K562 (cell line): ENCODE results near the gene DKC1. TPM values are rescaled to one million over a fixed set of nuclear protein-coding genes. Genes with fewer than 3 reads are reported as not detected.

Experiments used
- ASH1L ChIP-seq: fragments of 450-650 bp; IDR thresholded peaks from 2 replicates; pipeline ENCODE4 v1.6.1; 2018; ENCODE audit warnings: borderline replicate concordance, mild to moderate bottlenecking, low read depth; ENCODE audit not compliant: partially characterized antibody
- CBFB ChIP-seq: sonication (generic); formaldehyde crosslinking; IDR thresholded peaks from 2 replicates; pipeline ENCODE4 v1.4.0; 2020; ENCODE audit warnings: mild to moderate bottlenecking, missing genetic modification reagents
- E2F1 ChIP-seq: sonication (generic); formaldehyde crosslinking; IDR thresholded peaks from 2 replicates; pipeline ENCODE4 v1.8.1; 2023; ENCODE audit warnings: mild to moderate bottlenecking, missing genetic modification reagents, moderate library complexity
- MGA ChIP-seq: fragments of 450-650 bp; IDR thresholded peaks from 2 replicates; pipeline ENCODE4 v1.6.1; 2016; ENCODE audit warnings: mild to moderate bottlenecking, moderate library complexity
- MNT ChIP-seq, 2 experiments: fragments of 450-650 bp; conservative IDR thresholded peaks; 2 replicates each; pipeline ENCODE4 v1.6.1; 2017; ENCODE audit warnings: mild to moderate bottlenecking in 2 of 2, moderate library complexity in 2 of 2
- MTA2 ChIP-seq: fragments of 450-650 bp; IDR thresholded peaks from 2 replicates; pipeline ENCODE4 v1.6.1; 2016; ENCODE audit warnings: low read depth
- NCOR1 ChIP-seq: fragments of 450-650 bp; IDR thresholded peaks from 2 replicates; pipeline ENCODE4 v1.6.1; 2016; ENCODE audit warnings: mild to moderate bottlenecking, moderate library complexity
- NEUROD1 ChIP-seq: fragments of 150-350 bp; IDR thresholded peaks from 2 replicates; pipeline ENCODE4 v1.6.1; 2014; ENCODE audit warnings: borderline replicate concordance, low read length, low read depth; ENCODE audit not compliant: partially characterized antibody
- polyA plus RNA-seq, 8 experiments: library from polyadenylated mRNA; depleted of rRNA in 4 of 8; stranded (reverse) in 5 of 8; unstranded in 3 of 8; fragments of >200 nt; fragmentation: Nextera tagmentation in 2 of 8; fragmentation: Illumina TruSeq in 1 of 8; extraction: Ambion mirVana in 2 of 8; extraction: Trizol in 1 of 8; gene quantifications; 2 replicates each; pipeline versions ENCODE4 v1.2.1 to v1.2.3, GENCODE V29; 2011 to 2014; ENCODE audit warnings: inconsistent platforms in 1 of 8, missing spikeins in 1 of 8
- total RNA-seq, 7 experiments: library from RNA; depleted of rRNA in 6 of 7; stranded (reverse); fragments of >200 nt in 6 of 7; fragmentation: Illumina TruSeq in 2 of 7; extraction: Trizol in 2 of 7; gene quantifications; 2 replicates each; pipeline versions ENCODE4 v1.2.1 to v1.2.3, GENCODE V29; 2011 to 2021; ENCODE audit warnings: low replicate concordance in 1 of 7
- TF ChIP-seq, protein P1 (sequence below): fragments of 450-650 bp; formaldehyde crosslinking; IDR thresholded peaks from 2 replicates; pipeline ENCODE4 v1.4.0; 2020; ENCODE audit warnings: mild to moderate bottlenecking, moderate library complexity
- TF ChIP-seq, protein P2 (sequence below): sonication (generic); formaldehyde crosslinking; IDR thresholded peaks from 2 replicates; pipeline ENCODE4 v1.8.0; 2022; ENCODE audit warnings: mild to moderate bottlenecking, missing genetic modification reagents

The DKC1 gene
- total and polyA plus RNA-seq, 9 of the 15 experiments (the other 6 are each of a cell fraction or from before 2014, with no cell fraction given), result 205 to 313 (median 219) TPM

- TF ChIP-seq E2F1 (CRISPR knock-in tag) (peak; percentile 40; the same call in 1 of the 2 replicates), NCOR1 (0 out of 2 replicates have a peak, but pooled peaks have one; percentile 12), ASH1L (peak; percentile 21), MNT (conservative IDR thresholded peaks at IDR 0.05) (peak; percentile 83 to 93), NEUROD1 (peak; percentile 54), MGA (peak; percentile 22; the same call in 1 of the 2 replicates), MTA2 (no peak), CBFB (CRISPR knock-in tag) (peak; percentile 99)
- TF ChIP-seq, protein P1, sequence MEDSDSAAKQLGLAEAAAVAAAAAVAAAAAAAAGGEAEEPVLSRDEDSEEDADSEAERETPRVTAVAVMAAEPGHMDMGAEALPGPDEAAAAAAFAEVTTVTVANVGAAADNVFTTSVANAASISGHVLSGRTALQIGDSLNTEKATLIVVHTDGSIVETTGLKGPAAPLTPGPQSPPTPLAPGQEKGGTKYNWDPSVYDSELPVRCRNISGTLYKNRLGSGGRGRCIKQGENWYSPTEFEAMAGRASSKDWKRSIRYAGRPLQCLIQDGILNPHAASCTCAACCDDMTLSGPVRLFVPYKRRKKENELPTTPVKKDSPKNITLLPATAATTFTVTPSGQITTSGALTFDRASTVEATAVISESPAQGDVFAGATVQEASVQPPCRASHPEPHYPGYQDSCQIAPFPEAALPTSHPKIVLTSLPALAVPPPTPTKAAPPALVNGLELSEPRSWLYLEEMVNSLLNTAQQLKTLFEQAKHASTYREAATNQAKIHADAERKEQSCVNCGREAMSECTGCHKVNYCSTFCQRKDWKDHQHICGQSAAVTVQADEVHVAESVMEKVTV (CRISPR knock-in tag), result 0 out of 2 replicates have a peak, but pooled peaks have one; percentile 25
- TF ChIP-seq, protein P2, sequence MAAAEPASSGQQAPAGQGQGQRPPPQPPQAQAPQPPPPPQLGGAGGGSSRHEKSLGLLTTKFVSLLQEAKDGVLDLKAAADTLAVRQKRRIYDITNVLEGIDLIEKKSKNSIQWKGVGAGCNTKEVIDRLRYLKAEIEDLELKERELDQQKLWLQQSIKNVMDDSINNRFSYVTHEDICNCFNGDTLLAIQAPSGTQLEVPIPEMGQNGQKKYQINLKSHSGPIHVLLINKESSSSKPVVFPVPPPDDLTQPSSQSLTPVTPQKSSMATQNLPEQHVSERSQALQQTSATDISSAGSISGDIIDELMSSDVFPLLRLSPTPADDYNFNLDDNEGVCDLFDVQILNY (CRISPR knock-in tag), result no peak
Observed at GRCh38 chrX:154717824-154718223, 44.8 kb upstream of the DKC1 start (continued).
